Heart right ventricle (tissue), 16 donors: ENCODE results near the gene PREX1. TPM values are rescaled to one million over a fixed set of nuclear protein-coding genes. Genes with fewer than 3 reads are reported as not detected.

Experiments
- ATAC-seq, 8 donors: fragments of 200-7000 bp; cut with Tn5 transposase; one replicate each; pipeline ENCODE4 v1.9.1; 2020; ENCODE audit warnings: mild to moderate bottlenecking in 8 of 8, moderate library complexity in 8 of 8, moderate number of reproducible peaks in 1 of 8
- DNase-seq, 2 donors: peaks; one replicate each; pipeline ENCODE4 v3.0.0-alpha.2; 2020
- H3K27ac ChIP-seq, 10 donors: fragments of 200-600 bp; sonication (generic) in 2 of 10; one replicate each; pipeline versions ENCODE4 v1.5.0 to v1.8.0; 2020 to 2022; ENCODE audit warnings: mild to moderate bottlenecking in 3 of 10
- H3K27me3 ChIP-seq, 7 donors: fragments of 200-600 bp; one replicate each; pipeline ENCODE4 v1.8.0; 2021 to 2022; ENCODE audit warnings: mild to moderate bottlenecking in 2 of 7
- H3K36me3 ChIP-seq, 9 donors: fragments of 200-600 bp; sonication (generic) in 1 of 9; one replicate each; pipeline versions ENCODE4 v1.5.0 to v1.8.0; 2020 to 2022; ENCODE audit warnings: mild to moderate bottlenecking in 2 of 9
- H3K4me1 ChIP-seq, 9 donors: fragments of 200-600 bp; sonication (generic) in 1 of 9; one replicate each; pipeline versions ENCODE4 v1.5.0 to v1.8.0; 2020 to 2022; ENCODE audit warnings: mild to moderate bottlenecking in 4 of 9
- H3K4me3 ChIP-seq, 10 donors: fragments of 200-600 bp; sonication (generic) in 2 of 10; one replicate each; pipeline versions ENCODE4 v1.5.0 to v1.8.0; 2020 to 2022; ENCODE audit warnings: mild to moderate bottlenecking in 7 of 10, moderate library complexity in 2 of 10
- H3K9me3 ChIP-seq, 11 donors: fragments of 200-600 bp in 10 of 11; sonication (generic) in 2 of 11; one replicate each; pipeline versions ENCODE4 v1.5.0 to v1.8.0; 2013 to 2022; ENCODE audit warnings: mild to moderate bottlenecking in 2 of 11, control low read depth in 1 of 11, moderate library complexity in 1 of 11
- CTCF ChIP-seq, 9 donors: fragments of 200-600 bp; sonication (generic) in 2 of 9; IDR thresholded peaks; one replicate each; pipeline versions ENCODE4 v1.5.0 to v1.8.0; 2021 to 2022; ENCODE audit warnings: antibody characterized with exemption in 9 of 9, mild to moderate bottlenecking in 5 of 9, moderate library complexity in 1 of 9
- WGBS, 2 donors: extraction: QIAGEN DNeasy Blood & Tissue Kit; methylation state at CpG; one replicate each; pipeline ENCODE4 v1.1.7; 2013; ENCODE audit warnings: inconsistent platforms in 1 of 2; 5-methylcytosine and 5-hydroxymethylcytosine counted together
- intact Hi-C, 10 donors: fragments of 100-400 bp; cut with DNase I; formaldehyde crosslinking; loops; one replicate each; pipeline versions ENCODE4 v1.11.1 to v1.14.2; 2022
- polyA plus RNA-seq, 2 donors: library from polyadenylated mRNA; stranded (reverse); fragments of 200-250 nt; gene quantifications; one replicate each; pipeline ENCODE4 v1.2.3, GENCODE V29; 2013
- total RNA-seq, 10 donors: library from RNA; stranded (reverse); fragmentation: NEBNext Ultra II Directional in 3 of 10; extraction: Animal tissue kit (Norgen Biotek cat#: 25700) in 3 of 10; gene quantifications; one replicate each; pipeline versions ENCODE4 v1.2.1 to v1.2.4, GENCODE V29; 2021 to 2023
- donor health status: Arrhythmogenic right ventricular cardiomyopathy.
- donor health status: ischemic (EF 13 %, LVEDD 7.1; RV severe dilation, severe dysfunction).
- donor health status: healthy with polysubstance abuse.
- donor health status: DM: no; HTN: yes; CAD: no.
- donor health status: DM: no; HTN: no; CAD: no.
- donor health status: ischemic (EF 25% LVEDD 6.9; RV normal size, moderate dysfunction).
- donor health status: ischemic (EF 25% LVEDD 5.7; RV mildly dilated, moderate dysfunction).
- donor health status: healthy.
- donor health status: DM: yes; HTN: yes; CAD: no.
- donor health status: Ischemic cardiomyopathy.
- donor health status: ischemic (EF 35%, LVEDD 5.7; RV mildly dilated, moderate dysfunction).
- donor health status: nonischemic (EF 11% LVEDD 7.7; RV severe dilation, severe dysfunction).
- donor health status: DM: yes; HTN: yes; CAD: no.
- donor health status: PGD.
- donor health status: ischemic (EF 29% LVEDD 5.4; RV normal size, mild dysfunction).
- donor health status: nonischemic (EF 23%, LVEDD 6.1; RV moderate dilation, normal function).

The PREX1 gene
- total and polyA plus RNA-seq, 12 donors: 4.6 to 23.4 (median 8.8) TPM

GRCh38 chr20:48686238-48687116, 141.3 kb downstream of the PREX1 start:
- Histone ChIP-seq H3K4me1 (peaks cover 24 to 70% (median 59%) of the 10 kb centered on the region in 9 donors), H3K9me3 (no peaks in the 10 kb centered on the region), H3K27me3 (no peaks in the 10 kb centered on the region), H3K4me3 (no peak overlapping the region), H3K27ac (peak overlapping the region in 5 of 10 donors; percentile 8 to 63 (median 22)), H3K36me3 (peaks cover 0 to 84% (median 0%) of the 10 kb centered on the region in 9 donors)
- peak in 7 of 8 donors; percentile 6 to 54 (median 39) for ATAC-seq
- TF ChIP-seq CTCF (IDR thresholded peaks at IDR 0.05): no peak
- peak; percentile 42 to 55 for DNase-seq
- whole genome bisulfite sequencing, 2 donors: 58 to 59% methylated on average over 19 of the region's 19 CpGs
- intact Hi-C loops: loop anchor here in 4 of 10 donors (2.0 to 10.0 kb wide), 2 partner anchors 64 to 138 kb away; partner anchors contain the start of gene PREX1 (in 3 of the 4)

- peaks cover 24 to 66% (median 60%) of the 10 kb centered on the region in 9 donors for H3K4me1 ChIP-seq
- H3K27ac ChIP-seq: no peak overlapping the region
- ATAC-seq (no peak), DNase-seq (no peak)
- WGBS, 2 donors: 69 to 80% methylated on average over 8 of the region's 8 CpGs
- peaks cover 0 to 84% (median 0%) of the 10 kb centered on the region in 9 donors for H3K36me3 ChIP-seq
- TF ChIP-seq CTCF (IDR thresholded peaks at IDR 0.05): no peak
- intact Hi-C loops: loop anchor here in 3 of 10 donors (10.0 kb wide), 1 partner anchor 140 kb away; the partner anchor contains the start of gene PREX1 (in 3 of the 3)
- H3K9me3 ChIP-seq: no peaks in the 10 kb centered on the region
- no peak overlapping the region for H3K4me3 ChIP-seq
- no peaks in the 10 kb centered on the region for H3K27me3 ChIP-seq
These were observed 142.5 kb downstream of the PREX1 start for GRCh38 chr20:48685300-48685699.

GRCh38 chr20:48684501-48685041, 143.2 kb downstream of the PREX1 start:
- peak overlapping the region in 1 of 10 donors; percentile 11 for H3K27ac ChIP-seq
- TF ChIP-seq CTCF (IDR thresholded peaks at IDR 0.05): no peak
- H3K27me3 ChIP-seq: no peaks in the 10 kb centered on the region
- WGBS, 2 donors: 64 to 72% methylated on average over 14 of the region's 14 CpGs
- H3K9me3 ChIP-seq: no peaks in the 10 kb centered on the region
- intact Hi-C loops: loop anchor here in 4 of 10 donors (5.0 to 10.0 kb wide), 4 partner anchors 68 to 143 kb away; partner anchors contain the start of gene PREX1 (in 4 of the 4)
- peaks cover 24 to 66% (median 60%) of the 10 kb centered on the region in 9 donors for H3K4me1 ChIP-seq
- H3K36me3 ChIP-seq: peaks cover 0 to 84% (median 0%) of the 10 kb centered on the region in 9 donors
- ATAC-seq (no peak), DNase-seq (no peak)
- no peak overlapping the region for H3K4me3 ChIP-seq
